Endodermal cell (in vitro differentiated cells): Measurements from ENCODE around the gene TLR2. TPM values are rescaled to one million over a fixed set of nuclear protein-coding genes. Genes with fewer than 3 reads are reported as not detected.

Experiments used
- DNase-seq: peaks from one replicate; pipeline ENCODE4 v3.0.0-alpha.2; 2017
- H3K27ac ChIP-seq: 2 replicates; pipeline ENCODE4 v1.5.1; 2013; ENCODE audit warnings: mild to moderate bottlenecking, low read depth, low read length, moderate library complexity
- H3K27me3 ChIP-seq: 2 replicates; pipeline ENCODE4 v1.6.1; 2013; ENCODE audit warnings: mild to moderate bottlenecking, low read length, moderate library complexity; ENCODE audit not compliant: insufficient read depth, control insufficient read depth, poor library complexity, severe bottlenecking
- H3K36me3 ChIP-seq: 2 replicates; pipeline ENCODE4 v1.7.0; 2013; ENCODE audit warnings: mild to moderate bottlenecking, low read length, moderate library complexity; ENCODE audit not compliant: control insufficient read depth, insufficient read depth
- H3K4me1 ChIP-seq: one replicate; pipeline ENCODE4 v1.7.0; 2013; ENCODE audit warnings: low read length; ENCODE audit not compliant: control insufficient read depth, insufficient read depth
- H3K4me3 ChIP-seq: 2 replicates; pipeline ENCODE4 v1.5.1; 2013; ENCODE audit warnings: mild to moderate bottlenecking, low read length, moderate library complexity
- H3K9ac ChIP-seq: 2 replicates; pipeline ENCODE4 v1.6.1; 2013; ENCODE audit warnings: mild to moderate bottlenecking, low read length, moderate library complexity; ENCODE audit not compliant: poor library complexity, severe bottlenecking; ENCODE audit errors: extremely low read depth
- H3K9me3 ChIP-seq: 2 replicates; pipeline ENCODE4 v1.6.1; 2013; ENCODE audit warnings: mild to moderate bottlenecking, low read length, moderate library complexity; ENCODE audit not compliant: control insufficient read depth
- H3K27ac Mint-ChIP-seq: 2 replicates; pipeline ENCODE4 v1.8.0; 2020; ENCODE audit warnings: mixed read lengths
- H3K27me3 Mint-ChIP-seq: 2 replicates; pipeline ENCODE4 v1.8.0; 2021; ENCODE audit warnings: mild to moderate bottlenecking, mixed read lengths; ENCODE audit not compliant: insufficient read depth
- H3K36me3 Mint-ChIP-seq: 2 replicates; pipeline ENCODE4 v1.8.0; 2020; ENCODE audit warnings: low read depth, mixed read lengths
- H3K4me1 Mint-ChIP-seq: 2 replicates; pipeline ENCODE4 v1.8.0; 2020; ENCODE audit warnings: mixed read lengths
- H3K4me3 Mint-ChIP-seq: 2 replicates; pipeline ENCODE4 v1.8.0; 2020; ENCODE audit warnings: mild to moderate bottlenecking, moderate library complexity, mixed read lengths
- H3K9me3 Mint-ChIP-seq: 2 replicates; pipeline ENCODE4 v1.8.0; 2020; ENCODE audit warnings: mild to moderate bottlenecking, mixed read lengths
- WGBS, 2 experiments: methylation state at CpG; one replicate each; pipeline versions ENCODE4 v1.1.5 to v1.1.7; 2013; ENCODE audit warnings: missing lambda C conversion rate in 2 of 2, mixed read lengths in 1 of 2; ENCODE audit not compliant: insufficient coverage in 1 of 2, insufficient read length in 1 of 2; 5-methylcytosine and 5-hydroxymethylcytosine counted together
- total RNA-seq, 2 donors: library from RNA; stranded (reverse); fragmentation: NEBNext Ultra II Directional in 1 of 2; extraction: Animal tissue kit (Norgen Biotek cat#: 25700) in 1 of 2; gene quantifications; 2 replicates in 1 of 2; 3 replicates in 1 of 2; pipeline ENCODE4 v1.2.1, GENCODE V29; 2021
- TF ChIP-seq, protein P1 (sequence below): fragments of 200-600 bp; sonication (generic); conservative IDR thresholded peaks from 2 replicates; pipeline ENCODE4 v1.5.0; 2021; ENCODE audit warnings: antibody characterized with exemption, mild to moderate bottlenecking

The TLR2 gene
- total RNA-seq, 2 donors from 2014 or later = 0.53 to 0.89 TPM

- no peak overlapping the region for H3K27ac ChIP-seq
- TF ChIP-seq, protein P1, sequence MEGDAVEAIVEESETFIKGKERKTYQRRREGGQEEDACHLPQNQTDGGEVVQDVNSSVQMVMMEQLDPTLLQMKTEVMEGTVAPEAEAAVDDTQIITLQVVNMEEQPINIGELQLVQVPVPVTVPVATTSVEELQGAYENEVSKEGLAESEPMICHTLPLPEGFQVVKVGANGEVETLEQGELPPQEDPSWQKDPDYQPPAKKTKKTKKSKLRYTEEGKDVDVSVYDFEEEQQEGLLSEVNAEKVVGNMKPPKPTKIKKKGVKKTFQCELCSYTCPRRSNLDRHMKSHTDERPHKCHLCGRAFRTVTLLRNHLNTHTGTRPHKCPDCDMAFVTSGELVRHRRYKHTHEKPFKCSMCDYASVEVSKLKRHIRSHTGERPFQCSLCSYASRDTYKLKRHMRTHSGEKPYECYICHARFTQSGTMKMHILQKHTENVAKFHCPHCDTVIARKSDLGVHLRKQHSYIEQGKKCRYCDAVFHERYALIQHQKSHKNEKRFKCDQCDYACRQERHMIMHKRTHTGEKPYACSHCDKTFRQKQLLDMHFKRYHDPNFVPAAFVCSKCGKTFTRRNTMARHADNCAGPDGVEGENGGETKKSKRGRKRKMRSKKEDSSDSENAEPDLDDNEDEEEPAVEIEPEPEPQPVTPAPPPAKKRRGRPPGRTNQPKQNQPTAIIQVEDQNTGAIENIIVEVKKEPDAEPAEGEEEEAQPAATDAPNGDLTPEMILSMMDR = no peak
- H3K9me3 ChIP-seq = no peaks in the 10 kb centered on the region
- WGBS, 2 experiments = 95% methylated on average over 3 of the region's 3 CpGs; no CpG with 5 or more reads in 1 of the 2 experiments
- H3K36me3 Mint-ChIP-seq = peaks cover 3% of the 10 kb centered on the region
- no peaks in the 10 kb centered on the region for H3K9me3 Mint-ChIP-seq
- DNase-seq = no peak
- no peak overlapping the region for H3K9ac ChIP-seq
- no peak overlapping the region for H3K27ac Mint-ChIP-seq
- H3K4me3 ChIP-seq = no peak overlapping the region
- no peaks in the 10 kb centered on the region for H3K4me1 ChIP-seq
- no peak overlapping the region for H3K4me3 Mint-ChIP-seq
- H3K27me3 ChIP-seq = no peaks in the 10 kb centered on the region
- H3K36me3 ChIP-seq = peaks cover 6% of the 10 kb centered on the region
- no peaks in the 10 kb centered on the region for H3K27me3 Mint-ChIP-seq
- H3K4me1 Mint-ChIP-seq = no peaks in the 10 kb centered on the region
Observed at GRCh38 chr4:153638999-153639398, 45.1 kb upstream of the TLR2 start.

DNA sequence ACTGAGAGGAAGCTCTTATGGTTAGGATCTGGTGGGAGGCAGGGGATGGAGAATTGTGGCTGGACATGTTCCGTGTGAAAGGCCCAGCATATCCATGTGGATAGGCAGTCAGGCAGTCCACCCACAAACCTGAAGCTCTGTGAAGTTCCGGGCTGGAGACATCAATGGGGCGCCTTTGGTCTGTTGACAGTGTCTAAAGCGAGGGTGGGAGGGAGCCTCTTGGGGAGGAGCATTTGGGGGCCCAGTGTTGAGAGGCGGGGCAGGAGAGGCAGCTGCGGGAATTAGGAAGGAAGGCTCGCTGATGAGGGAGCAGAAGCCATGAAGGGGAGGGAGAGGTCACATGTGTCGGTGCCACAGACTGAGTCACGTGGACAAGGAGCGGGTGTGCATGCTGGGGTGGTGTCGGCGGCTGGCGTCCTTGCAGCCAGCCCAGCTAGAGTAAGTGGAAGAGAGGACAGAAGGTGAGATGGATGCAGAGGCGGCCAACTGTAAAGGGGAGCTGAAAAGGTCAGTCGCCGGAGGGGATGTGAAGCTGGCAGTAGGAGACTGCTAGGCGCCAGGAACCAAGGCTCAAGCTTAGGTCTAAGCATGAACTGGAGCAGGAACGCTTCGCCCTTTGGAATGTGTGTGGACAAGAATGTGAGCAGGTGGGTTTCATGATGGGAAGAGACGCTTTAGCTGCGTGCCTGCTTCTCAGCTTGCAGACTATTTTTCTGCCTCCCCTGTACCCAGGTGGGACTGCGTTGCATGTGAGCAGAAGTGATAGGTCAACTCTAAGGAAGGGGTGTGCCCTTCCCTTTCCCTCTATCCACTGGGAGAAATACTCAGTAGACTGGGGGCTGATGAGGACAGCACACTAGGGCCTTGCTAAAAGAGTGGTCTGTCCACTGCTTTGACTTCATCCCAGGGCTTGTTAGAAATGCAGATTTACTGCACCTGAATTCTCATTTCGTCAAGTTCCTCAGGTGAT, 44.0 kb upstream of the TLR2 start:
- DNase-seq = no peak
- no peak overlapping the region for H3K27ac ChIP-seq
- H3K36me3 ChIP-seq = peaks cover 4% of the 10 kb centered on the region
- no peaks in the 10 kb centered on the region for H3K27me3 ChIP-seq
- no peaks in the 10 kb centered on the region for H3K27me3 Mint-ChIP-seq
- no peak overlapping the region for H3K27ac Mint-ChIP-seq
- H3K9me3 Mint-ChIP-seq = peaks cover 4% of the 10 kb centered on the region
- H3K36me3 Mint-ChIP-seq = peaks cover 3% of the 10 kb centered on the region
- no peak overlapping the region for H3K9ac ChIP-seq
- H3K4me1 ChIP-seq = no peaks in the 10 kb centered on the region
- H3K4me1 Mint-ChIP-seq = no peaks in the 10 kb centered on the region
- TF ChIP-seq, protein P1 = no peak
- peaks cover 2% of the 10 kb centered on the region for H3K9me3 ChIP-seq
- WGBS, 2 experiments = 90 to 91% methylated on average over 12 to 23 of the region's 23 CpGs
- H3K4me3 Mint-ChIP-seq = no peak overlapping the region
- H3K4me3 ChIP-seq = no peak overlapping the region

GRCh38 chr4:153641532-153641931, 42.5 kb upstream of the TLR2 start:
- H3K36me3 ChIP-seq = no peaks in the 10 kb centered on the region
- Mint-ChIP-seq H3K4me1 (no peaks in the 10 kb centered on the region), H3K4me3 (no peak overlapping the region), H3K27ac (no peak overlapping the region), H3K9me3 (peaks cover 4% of the 10 kb centered on the region), H3K36me3 (no peaks in the 10 kb centered on the region), H3K27me3 (no peaks in the 10 kb centered on the region)
- peaks cover 7% of the 10 kb centered on the region for H3K9me3 ChIP-seq
- H3K4me1 ChIP-seq = no peaks in the 10 kb centered on the region
- H3K27me3 ChIP-seq = no peaks in the 10 kb centered on the region
- H3K4me3 ChIP-seq = no peak overlapping the region
- 79 to 90% methylated on average over 3 to 6 of the region's 7 CpGs for WGBS, 2 experiments
- DNase-seq = no peak
- H3K27ac ChIP-seq = no peak overlapping the region
- TF ChIP-seq, protein P1 = no peak
- H3K9ac ChIP-seq = no peak overlapping the region
